Stomach smooth muscle (tissue), 2 donors: ENCODE results near the gene KLHDC3.
"Not testable (repeated sequence)": the region's sequence is repeated elsewhere in the genome, so short reads cannot be mapped to it uniquely, and the experiment has no call there.

Experiments used
- H3K27ac ChIP-seq: one replicate; pipeline ENCODE4 v1.7.0; 2013; ENCODE audit warnings: mild to moderate bottlenecking, low read length, inconsistent platforms
- H3K27me3 ChIP-seq, 2 donors: one replicate each; pipeline ENCODE4 v1.7.0; 2013; ENCODE audit warnings: low read length in 2 of 2; ENCODE audit not compliant: insufficient read depth in 2 of 2, control insufficient read depth in 1 of 2
- H3K36me3 ChIP-seq, 2 donors: one replicate each; pipeline ENCODE4 v1.7.0; 2013; ENCODE audit warnings: low read length in 2 of 2; ENCODE audit not compliant: control insufficient read depth in 2 of 2, insufficient read depth in 2 of 2
- H3K4me1 ChIP-seq: one replicate; pipeline ENCODE4 v1.7.0; 2013; ENCODE audit warnings: low read length; ENCODE audit not compliant: control insufficient read depth, insufficient read depth
- H3K4me3 ChIP-seq, 2 donors: one replicate each; pipeline ENCODE4 v1.7.0; 2013; ENCODE audit warnings: low read length in 2 of 2
- H3K9ac ChIP-seq, 2 donors: one replicate each; pipeline ENCODE4 v1.7.0; 2013; ENCODE audit warnings: low read length in 2 of 2, mild to moderate bottlenecking in 1 of 2
- H3K9me3 ChIP-seq, 2 donors: one replicate each; pipeline ENCODE4 v1.7.0; 2013; ENCODE audit warnings: low read length in 2 of 2; ENCODE audit not compliant: control insufficient read depth in 2 of 2
- donor health status: healthy.
- donor health status: Pancreatic carcinoma.

KLHDC3 gene

GRCh38 chr6:43041475-43041874 lies 27.4 kb downstream of the KLHDC3 start:
- peaks cover 39 to 43% of the 10 kb centered on the region in 2 donors for H3K36me3 ChIP-seq
- not testable (repeated sequence) for H3K9ac ChIP-seq, H3K27me3 ChIP-seq, H3K9me3 ChIP-seq, H3K27ac ChIP-seq, H3K4me1 ChIP-seq, H3K4me3 ChIP-seq

- Histone ChIP-seq H3K4me1 (no peaks in the 10 kb centered on the region), H3K27ac (no peak overlapping the region), H3K9ac (no peak overlapping the region), H3K4me3 (no peak overlapping the region), H3K9me3 (no peaks in the 10 kb centered on the region), H3K36me3 (peaks cover 21 to 29% of the 10 kb centered on the region in 2 donors), H3K27me3 (no peaks in the 10 kb centered on the region)
Observed at GRCh38 chr6:43043310-43043709, 29.3 kb downstream of the KLHDC3 start.

GRCh38 chr6:43045371-43045930 lies 31.4 kb downstream of the KLHDC3 start:
- no peak overlapping the region for H3K27ac ChIP-seq
- no peak overlapping the region for H3K9ac ChIP-seq
- no peaks in the 10 kb centered on the region for H3K4me1 ChIP-seq
- H3K27me3 ChIP-seq: no peaks in the 10 kb centered on the region
- no peak overlapping the region for H3K4me3 ChIP-seq
- H3K36me3 ChIP-seq: peaks cover 14 to 25% of the 10 kb centered on the region in 2 donors
- H3K9me3 ChIP-seq: no peaks in the 10 kb centered on the region

- H3K4me3 ChIP-seq: no peak overlapping the region
- H3K36me3 ChIP-seq: peaks cover 8 to 18% of the 10 kb centered on the region in 2 donors
- H3K4me1 ChIP-seq: peaks cover 3% of the 10 kb centered on the region
- no peak overlapping the region for H3K9ac ChIP-seq
- H3K27ac ChIP-seq: no peak overlapping the region
- no peaks in the 10 kb centered on the region for H3K27me3 ChIP-seq
- no peaks in the 10 kb centered on the region for H3K9me3 ChIP-seq
Observed at GRCh38 chr6:43047998-43048397, 33.9 kb downstream of the KLHDC3 start.

DNA sequence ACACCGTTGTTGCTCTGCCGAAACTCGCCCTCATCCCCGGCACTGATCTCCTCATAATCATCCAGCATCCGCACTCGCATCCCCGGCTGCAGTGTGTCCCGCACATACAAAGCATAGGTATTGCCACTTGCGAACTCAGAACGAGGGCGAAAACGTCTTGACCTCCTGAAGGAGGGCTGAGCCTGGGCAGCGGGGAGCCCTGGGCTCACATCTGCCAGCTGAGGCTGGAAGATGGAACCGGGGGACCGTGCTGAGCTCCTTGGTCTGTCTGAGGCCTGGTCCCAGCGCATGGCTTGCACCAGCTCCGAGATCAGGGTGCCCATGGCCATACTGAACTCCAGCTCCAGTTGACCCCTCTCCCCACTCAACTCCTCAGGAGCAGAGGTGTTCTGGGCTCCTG lies 36.9 kb downstream of the KLHDC3 start:
- H3K36me3 ChIP-seq: peaks cover 10 to 14% of the 10 kb centered on the region in 2 donors

DNA sequence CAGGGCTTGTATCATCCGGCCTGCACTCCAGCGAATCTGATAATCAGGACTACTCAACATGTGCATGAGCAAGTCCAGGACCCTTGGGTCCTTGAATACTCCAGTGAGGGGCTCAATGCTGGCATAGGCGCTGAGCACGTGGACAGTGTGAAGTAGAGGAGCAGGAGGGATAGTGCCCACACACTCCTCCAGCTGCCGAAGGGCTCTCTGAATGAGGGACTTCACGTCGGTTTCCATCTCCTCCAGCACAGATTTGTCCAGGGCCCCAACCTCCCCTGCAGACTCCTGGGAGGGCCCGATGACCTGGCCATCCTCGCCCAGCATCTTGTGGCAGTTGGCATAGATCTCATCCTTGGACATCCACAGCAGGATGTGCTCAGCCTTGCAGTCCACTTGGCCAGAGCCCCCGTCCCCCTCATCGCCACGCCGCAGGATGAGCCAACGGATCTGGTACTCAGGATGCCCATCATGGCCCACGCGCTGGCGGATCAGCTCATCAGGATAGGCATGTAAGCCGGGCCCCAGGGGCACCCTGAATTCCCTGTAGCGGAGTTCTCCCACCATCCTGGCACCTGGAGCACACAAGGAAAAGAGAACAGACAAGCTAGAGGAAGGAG lies 38.3 kb downstream of the KLHDC3 start:
- Histone ChIP-seq H3K4me1 (peaks cover 13% of the 10 kb centered on the region), H3K9ac (no peak overlapping the region), H3K36me3 (peaks cover 12 to 13% of the 10 kb centered on the region in 2 donors), H3K9me3 (no peaks in the 10 kb centered on the region), H3K27me3 (no peaks in the 10 kb centered on the region), H3K4me3 (peak overlapping the region in 1 of 2 donors; percentile 76), H3K27ac (peak overlapping the region; percentile 92)

More for the DNA sequence above, 36.9 kb downstream of the KLHDC3 start:
- Histone ChIP-seq H3K27ac (no peak overlapping the region), H3K27me3 (no peaks in the 10 kb centered on the region), H3K9me3 (no peaks in the 10 kb centered on the region), H3K4me1 (peaks cover 13% of the 10 kb centered on the region), H3K9ac (no peak overlapping the region), H3K4me3 (no peak overlapping the region)

GRCh38 chr6:43052842-43053544 lies 38.9 kb downstream of the KLHDC3 start:
- peak overlapping the region; percentile 63 to 76 for H3K4me3 ChIP-seq
- H3K27me3 ChIP-seq: no peaks in the 10 kb centered on the region
- H3K4me1 ChIP-seq: peaks cover 14% of the 10 kb centered on the region
- H3K36me3 ChIP-seq: peaks cover 13 to 15% of the 10 kb centered on the region in 2 donors
- H3K9ac ChIP-seq: peak overlapping the region; percentile 56 to 84
- peak overlapping the region; percentile 92 for H3K27ac ChIP-seq
- no peaks in the 10 kb centered on the region for H3K9me3 ChIP-seq

- H3K9me3 ChIP-seq: no peaks in the 10 kb centered on the region
- H3K9ac ChIP-seq: peak within 1 kb of the TSS; percentile 56 to 84
- H3K4me1 ChIP-seq: peaks cover 21% of the 10 kb centered on the region
- H3K36me3 ChIP-seq: peaks cover 13 to 15% of the 10 kb centered on the region in 2 donors
- H3K4me3 ChIP-seq: peak within 1 kb of the TSS; percentile 63 to 76
- H3K27ac ChIP-seq: peak within 1 kb of the TSS; percentile 92
- no peaks in the 10 kb centered on the region for H3K27me3 ChIP-seq
Observed at GRCh38 chr6:43053545-43054205, 39.6 kb downstream of the KLHDC3 start, which contains the start of gene CUL7. Gene CUL7 (minus strand): TSS chr6:43053851. CDS start chr6:43052788, 1,063 bp downstream.

- H3K4me1 ChIP-seq: peaks cover 25% of the 10 kb centered on the region
- peak overlapping the region; percentile 63 to 76 for H3K4me3 ChIP-seq
- H3K36me3 ChIP-seq: peaks cover 13 to 15% of the 10 kb centered on the region in 2 donors
- H3K9me3 ChIP-seq: no peaks in the 10 kb centered on the region
- no peaks in the 10 kb centered on the region for H3K27me3 ChIP-seq
- H3K27ac ChIP-seq: peak overlapping the region; percentile 92
- peak overlapping the region; percentile 56 to 71 for H3K9ac ChIP-seq
Observed at GRCh38 chr6:43054206-43054943, 40.3 kb downstream of the KLHDC3 start.

- H3K4me1 ChIP-seq: peaks cover 36% of the 10 kb centered on the region
- H3K27ac ChIP-seq: no peak overlapping the region
- no peaks in the 10 kb centered on the region for H3K9me3 ChIP-seq
Observed at GRCh38 chr6:43055966-43056365, 41.9 kb downstream of the KLHDC3 start.

More at GRCh38 chr6:43055966-43056365, 41.9 kb downstream of the KLHDC3 start:
- no peaks in the 10 kb centered on the region for H3K27me3 ChIP-seq
- H3K4me3 ChIP-seq: no peak overlapping the region
- peaks cover 11 to 15% of the 10 kb centered on the region in 2 donors for H3K36me3 ChIP-seq
- H3K9ac ChIP-seq: no peak overlapping the region
